Activated CD8-positive, alpha-beta T cell treated with anti-CD3 and anti-CD28 coated beads, Interleukin-2, amount 10 ng/mL, durations not matched to agents 7 days and 5 days (primary cell): ENCODE data around the gene TGFA. TPM values are rescaled to one million over a fixed set of nuclear protein-coding genes. Genes with fewer than 3 reads are reported as not detected.

Experiments used
- total RNA-seq, 2 experiments: library from RNA; stranded (reverse); gene quantifications; one replicate each; pipeline ENCODE4 v1.2.3, GENCODE V29; 2021

TGFA gene
- total RNA-seq, 2 experiments from 2014 or later = 0.13 TPM; not detected in 1

Other genes with a start within 250 kb of the TGFA start
- 10 to 100 TPM; 12.8 to 14.2 TPM for gene ADD2, start 214.4 kb upstream of the TGFA start, total RNA-seq
- gene FIGLA, start 236.8 kb upstream of the TGFA start, total RNA-seq = not detected